Skeletal muscle tissue (tissue), 4 donors: ENCODE data around the gene OPHN1. TPM values are rescaled to one million over a fixed set of nuclear protein-coding genes. Genes with fewer than 3 reads are reported as not detected.
"Not testable (repeated sequence)": the region's sequence is repeated elsewhere in the genome, so short reads cannot be mapped to it uniquely, and the experiment has no call there.

Source experiments
- H3K27ac ChIP-seq: one replicate; pipeline ENCODE4 v1.7.0; 2013; ENCODE audit warnings: mild to moderate bottlenecking, low read depth, low read length, inconsistent platforms
- H3K27me3 ChIP-seq, 3 donors: one replicate each; pipeline ENCODE4 v1.7.0; 2013; ENCODE audit warnings: low read length in 3 of 3; ENCODE audit not compliant: control insufficient read depth in 3 of 3, insufficient read depth in 3 of 3
- H3K36me3 ChIP-seq, 3 donors: one replicate each; pipeline ENCODE4 v1.7.0; 2013; ENCODE audit warnings: low read length in 3 of 3; ENCODE audit not compliant: control insufficient read depth in 3 of 3, insufficient read depth in 3 of 3
- H3K4me1 ChIP-seq, 3 donors: one replicate each; pipeline ENCODE4 v1.7.0; 2013; ENCODE audit warnings: low read length in 3 of 3, mild to moderate bottlenecking in 3 of 3; ENCODE audit not compliant: control insufficient read depth in 3 of 3, insufficient read depth in 3 of 3
- H3K4me3 ChIP-seq, 3 donors: one replicate each; pipeline ENCODE4 v1.7.0; 2013; ENCODE audit warnings: low read length in 3 of 3
- H3K9ac ChIP-seq, 3 donors: one replicate each; pipeline ENCODE4 v1.7.0; 2013; ENCODE audit warnings: low read length in 3 of 3, mild to moderate bottlenecking in 3 of 3, moderate library complexity in 2 of 3, low read depth in 1 of 3
- H3K9me3 ChIP-seq, 3 donors: one replicate each; pipeline ENCODE4 v1.7.0; 2013; ENCODE audit warnings: low read length in 3 of 3; ENCODE audit not compliant: control insufficient read depth in 3 of 3
- total RNA-seq: library from RNA; depleted of rRNA; stranded (reverse); fragments of >200 nt; gene quantifications from one replicate; pipeline ENCODE4 v1.2.3, GENCODE V29; 2014
- donor health status: Osteomylitis.

Gene OPHN1
- total RNA-seq, 1 donor from 2014 or later = 16.7 TPM

DNA sequence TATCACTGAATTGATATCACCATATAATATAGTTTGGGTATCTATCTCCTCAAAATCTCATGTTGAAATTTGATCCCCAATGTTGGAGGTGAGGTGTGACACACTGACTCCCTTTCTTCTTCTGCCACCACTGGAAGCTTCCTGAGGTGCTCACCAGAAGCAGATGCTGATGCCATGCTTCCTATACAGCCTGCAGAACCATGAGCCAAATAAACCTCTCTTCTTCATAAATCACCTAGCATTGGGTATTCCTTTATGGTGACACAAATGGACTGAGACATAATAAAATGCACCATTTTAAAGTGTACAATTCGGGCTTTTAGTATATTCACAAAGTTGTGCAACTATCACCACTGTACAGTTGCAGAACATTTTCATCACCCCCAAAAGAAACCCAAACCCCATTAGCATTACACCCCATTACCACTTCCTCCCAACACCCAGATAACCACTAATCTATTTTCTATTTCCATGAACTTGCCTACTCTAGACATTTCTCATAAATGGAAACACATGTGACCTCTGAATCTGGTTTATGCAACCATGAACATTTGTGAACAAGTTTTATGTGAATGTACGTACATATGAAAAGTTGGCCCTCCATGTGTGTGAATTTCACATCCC is 148.9 kb downstream of the OPHN1 start:
- no peak overlapping the region for H3K9ac ChIP-seq
- no peaks in the 10 kb centered on the region for H3K4me1 ChIP-seq
- no peaks in the 10 kb centered on the region for H3K9me3 ChIP-seq

DNA sequence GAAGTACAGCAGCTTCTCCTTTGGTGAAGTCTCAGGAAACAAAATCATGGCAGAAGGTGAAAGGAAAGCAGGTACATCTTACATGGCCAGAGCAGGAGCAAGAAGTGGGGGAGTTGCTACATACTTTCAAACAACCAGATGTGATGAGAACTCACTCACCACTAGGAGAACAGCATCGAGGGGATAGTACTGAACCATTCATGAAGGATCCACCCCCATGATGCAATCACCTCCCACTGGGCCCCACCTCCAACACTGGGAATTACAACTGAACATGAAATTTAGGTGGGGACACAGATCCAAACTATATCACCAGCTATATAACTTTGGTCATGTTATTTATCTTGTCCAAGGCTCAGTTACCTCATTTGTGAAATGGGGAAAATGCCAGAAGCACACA is 159.4 kb downstream of the OPHN1 start:
- Histone ChIP-seq H3K36me3 (no peaks in the 10 kb centered on the region), H3K9me3 (no peaks in the 10 kb centered on the region), H3K4me3 (no peak overlapping the region), H3K9ac (no peak overlapping the region), H3K4me1 (no peaks in the 10 kb centered on the region), H3K27ac (no peak overlapping the region), H3K27me3 (no peaks in the 10 kb centered on the region)

More for the DNA sequence above, 148.9 kb downstream of the OPHN1 start:
- Histone ChIP-seq H3K27ac (no peak overlapping the region), H3K36me3 (no peaks in the 10 kb centered on the region), H3K4me3 (no peak overlapping the region), H3K27me3 (no peaks in the 10 kb centered on the region)

DNA sequence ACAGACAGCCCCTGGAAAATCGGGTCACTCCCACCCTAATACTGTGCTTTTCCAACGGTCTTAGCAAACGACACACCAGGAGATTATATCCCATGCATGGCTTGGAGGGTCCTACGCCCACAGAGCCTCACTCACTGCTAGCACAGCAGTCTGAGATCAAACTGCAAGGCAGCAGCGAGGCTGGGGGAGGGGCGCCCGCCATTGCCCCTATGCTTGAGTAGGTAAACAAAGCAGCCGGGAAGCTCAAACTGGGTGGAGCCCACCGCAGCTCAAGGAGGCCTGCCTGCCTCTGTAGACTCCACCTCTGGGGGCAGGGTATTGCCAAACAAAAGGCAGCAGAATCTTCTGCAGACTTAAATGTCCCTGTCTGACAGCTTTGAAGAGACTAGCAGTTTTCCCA is 168.5 kb downstream of the OPHN1 start:
- H3K4me1 ChIP-seq, H3K9ac ChIP-seq, H3K27ac ChIP-seq, H3K27me3 ChIP-seq, H3K36me3 ChIP-seq, H3K9me3 ChIP-seq, H3K4me3 ChIP-seq: not testable (repeated sequence)

DNA sequence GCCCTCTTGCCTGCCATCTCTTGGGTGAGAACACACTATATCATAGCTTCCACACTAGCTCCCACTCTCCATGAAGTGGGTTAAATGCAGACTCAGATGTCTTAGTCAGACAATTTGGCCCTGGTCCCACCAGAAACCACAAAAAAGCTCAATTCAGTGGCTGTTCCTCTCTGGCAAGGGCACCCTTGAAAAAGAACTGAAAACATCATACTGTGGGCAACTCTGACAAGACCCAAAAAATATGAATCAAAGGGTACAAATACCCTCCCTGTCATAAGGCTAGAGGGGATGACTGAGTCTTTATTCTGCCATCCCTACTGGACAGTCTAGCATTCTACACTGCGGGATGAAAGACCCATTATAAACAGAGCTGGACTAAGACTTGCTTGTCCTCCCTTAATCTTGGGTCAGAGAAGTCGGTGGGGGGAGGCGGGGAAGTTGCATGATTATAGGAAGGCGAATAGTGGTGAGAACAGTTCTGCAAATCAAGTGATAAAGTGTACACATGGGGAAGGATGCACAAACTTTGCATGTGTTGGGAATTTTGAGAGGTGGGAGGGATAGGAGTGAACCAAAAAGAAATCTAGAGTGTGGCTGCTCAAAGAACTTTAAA is 172.1 kb downstream of the OPHN1 start:
- no peak overlapping the region for H3K27ac ChIP-seq

DNA sequence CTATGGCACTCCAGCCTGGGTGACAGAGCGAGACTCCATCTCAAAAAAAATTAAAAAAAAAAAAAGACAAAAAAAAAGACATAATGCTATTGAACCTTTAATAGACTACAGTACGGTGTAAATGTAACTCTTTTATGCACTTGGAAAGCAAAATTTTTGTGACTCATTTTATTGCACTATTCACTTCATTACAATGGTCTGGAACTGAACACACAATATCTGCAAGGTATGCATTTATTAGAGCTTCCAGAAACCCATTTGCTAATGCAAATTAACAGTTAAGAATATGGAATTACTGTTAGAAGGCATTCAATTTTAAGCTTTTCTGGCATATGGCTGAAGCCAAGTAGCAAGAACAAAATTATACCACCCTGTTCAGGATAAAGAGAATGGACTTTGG is 176.3 kb downstream of the OPHN1 start:
- H3K36me3 ChIP-seq = no peaks in the 10 kb centered on the region
- H3K4me1 ChIP-seq = no peaks in the 10 kb centered on the region
- no peak overlapping the region for H3K27ac ChIP-seq
- H3K9ac ChIP-seq = no peak overlapping the region
- no peak overlapping the region for H3K4me3 ChIP-seq
- H3K27me3 ChIP-seq = no peaks in the 10 kb centered on the region
- no peaks in the 10 kb centered on the region for H3K9me3 ChIP-seq

More for the DNA sequence above, 172.1 kb downstream of the OPHN1 start:
- no peak overlapping the region for H3K4me3 ChIP-seq
- no peaks in the 10 kb centered on the region for H3K9me3 ChIP-seq
- H3K27me3 ChIP-seq = no peaks in the 10 kb centered on the region
- H3K9ac ChIP-seq = no peak overlapping the region
- H3K36me3 ChIP-seq = no peaks in the 10 kb centered on the region
- no peaks in the 10 kb centered on the region for H3K4me1 ChIP-seq

DNA sequence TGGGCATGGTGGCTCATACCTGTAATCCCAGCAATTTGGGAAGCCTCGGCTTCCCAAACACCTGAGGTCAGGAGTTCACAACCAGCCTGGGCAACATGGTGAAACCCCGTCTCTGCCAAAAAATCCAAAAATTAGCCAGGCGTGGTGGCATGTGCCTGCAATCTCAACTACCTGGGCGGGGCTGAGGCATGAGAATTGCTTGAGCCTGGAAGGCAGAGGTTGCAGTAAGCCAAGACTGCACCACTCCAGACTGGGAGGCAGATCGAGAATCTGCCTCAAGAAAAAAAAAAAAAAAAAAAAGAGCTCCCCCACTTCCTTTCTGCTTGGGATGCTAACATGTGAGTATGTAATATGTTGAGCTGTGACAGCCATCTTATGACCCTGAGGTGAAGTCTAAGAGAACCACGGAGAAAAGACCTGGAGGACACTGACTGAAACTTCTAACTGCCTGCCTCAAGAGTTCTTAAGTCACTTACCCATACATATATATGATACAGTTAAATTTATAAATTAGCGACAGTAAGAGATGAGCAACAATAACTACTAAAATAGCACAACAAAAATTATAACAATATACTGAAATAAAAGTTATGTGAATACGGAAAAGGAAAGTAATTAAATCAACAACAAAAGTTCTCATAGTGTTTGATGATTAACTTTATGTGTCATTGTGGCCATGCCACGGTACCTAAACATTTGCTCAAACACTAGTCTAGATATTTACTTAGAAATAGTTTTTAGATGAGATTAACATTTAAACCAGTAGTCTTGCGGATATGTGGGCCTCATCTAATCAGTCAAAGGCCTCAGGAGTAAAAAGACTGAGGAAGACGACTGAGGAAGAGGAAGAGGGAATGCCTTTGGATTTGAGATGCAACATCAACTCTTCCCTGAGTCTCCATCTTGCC is 178.3 kb downstream of the OPHN1 start:
- H3K27ac ChIP-seq = no peak overlapping the region
- H3K4me1 ChIP-seq = peaks cover 0 to 3% (median 0%) of the 10 kb centered on the region in 3 donors
- H3K9me3 ChIP-seq = no peaks in the 10 kb centered on the region
- H3K27me3 ChIP-seq = no peaks in the 10 kb centered on the region
- no peak overlapping the region for H3K9ac ChIP-seq
- no peaks in the 10 kb centered on the region for H3K36me3 ChIP-seq
- no peak overlapping the region for H3K4me3 ChIP-seq

DNA sequence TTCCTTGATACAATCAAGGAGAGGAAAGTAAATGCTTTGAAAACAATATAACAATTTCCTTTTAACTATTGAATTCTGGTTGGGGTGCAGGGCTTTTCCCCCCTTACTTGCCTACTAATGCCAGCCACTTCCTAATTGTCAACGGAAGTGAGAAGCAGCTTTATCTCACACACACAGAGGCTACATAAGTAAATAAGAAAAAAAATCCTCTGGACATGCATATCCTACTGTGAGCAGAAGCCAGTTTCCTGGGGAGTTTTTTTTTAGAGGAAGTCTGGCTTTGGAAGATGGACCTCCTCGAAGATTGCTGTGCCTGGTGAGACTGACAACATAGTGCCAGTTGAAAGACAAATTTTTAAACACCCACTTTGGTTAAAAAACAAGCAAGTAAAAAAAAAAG is 180.6 kb downstream of the OPHN1 start:
- Histone ChIP-seq H3K27ac (no peak overlapping the region), H3K4me1 (peaks cover 0 to 3% (median 0%) of the 10 kb centered on the region in 3 donors), H3K4me3 (no peak overlapping the region), H3K27me3 (no peaks in the 10 kb centered on the region), H3K9ac (no peak overlapping the region), H3K36me3 (no peaks in the 10 kb centered on the region), H3K9me3 (no peaks in the 10 kb centered on the region)

DNA sequence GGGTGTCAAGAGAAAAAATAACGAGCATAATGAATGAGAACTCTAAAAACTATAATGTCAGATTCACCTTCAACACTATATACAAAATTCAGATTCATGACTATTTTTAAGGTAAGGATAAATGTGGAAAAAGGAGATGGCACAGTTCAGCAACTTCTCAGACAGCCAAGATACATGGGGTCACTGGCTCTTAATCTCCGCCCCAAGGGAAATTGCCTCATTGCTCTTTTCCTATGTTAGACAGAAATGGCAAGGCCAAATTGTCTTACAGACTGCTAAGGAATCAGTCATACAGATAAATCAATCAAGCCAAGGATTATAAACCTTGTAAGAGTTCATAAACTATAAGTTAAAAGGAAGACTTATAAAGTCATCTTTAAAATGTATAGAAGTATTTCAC is 183.4 kb downstream of the OPHN1 start:
- no peak overlapping the region for H3K27ac ChIP-seq
- no peak overlapping the region for H3K4me3 ChIP-seq
- H3K9me3 ChIP-seq = no peaks in the 10 kb centered on the region
- no peak overlapping the region for H3K9ac ChIP-seq
- H3K4me1 ChIP-seq = peaks cover 0 to 3% (median 0%) of the 10 kb centered on the region in 3 donors
- H3K36me3 ChIP-seq = no peaks in the 10 kb centered on the region
- no peaks in the 10 kb centered on the region for H3K27me3 ChIP-seq

DNA sequence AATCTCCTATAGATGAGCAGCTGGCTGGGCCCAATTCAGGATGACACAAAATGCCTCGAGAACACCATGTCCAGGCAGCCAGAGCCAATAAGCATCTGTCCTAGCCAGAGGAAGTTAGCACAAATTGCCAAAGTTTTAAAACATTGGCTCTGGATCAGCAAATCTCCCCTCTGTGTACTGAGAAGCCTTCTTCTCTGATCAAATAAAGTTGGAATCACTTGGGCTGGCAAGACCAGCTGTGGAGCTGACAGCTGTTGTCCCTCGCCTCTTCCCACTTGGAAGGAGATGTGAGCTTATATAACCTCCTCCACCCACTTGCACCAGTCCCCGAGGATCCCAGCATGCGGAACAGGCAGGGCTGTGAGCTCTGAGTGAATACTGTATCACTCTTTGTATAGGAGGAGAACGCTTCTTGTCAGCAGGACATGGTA is 183.9 kb downstream of the OPHN1 start:
- H3K36me3 ChIP-seq = no peaks in the 10 kb centered on the region
- H3K9me3 ChIP-seq = no peaks in the 10 kb centered on the region
- no peak overlapping the region for H3K27ac ChIP-seq
- no peak overlapping the region for H3K9ac ChIP-seq
- peaks cover 0 to 3% (median 0%) of the 10 kb centered on the region in 3 donors for H3K4me1 ChIP-seq
- H3K27me3 ChIP-seq = no peaks in the 10 kb centered on the region
- no peak overlapping the region for H3K4me3 ChIP-seq

DNA sequence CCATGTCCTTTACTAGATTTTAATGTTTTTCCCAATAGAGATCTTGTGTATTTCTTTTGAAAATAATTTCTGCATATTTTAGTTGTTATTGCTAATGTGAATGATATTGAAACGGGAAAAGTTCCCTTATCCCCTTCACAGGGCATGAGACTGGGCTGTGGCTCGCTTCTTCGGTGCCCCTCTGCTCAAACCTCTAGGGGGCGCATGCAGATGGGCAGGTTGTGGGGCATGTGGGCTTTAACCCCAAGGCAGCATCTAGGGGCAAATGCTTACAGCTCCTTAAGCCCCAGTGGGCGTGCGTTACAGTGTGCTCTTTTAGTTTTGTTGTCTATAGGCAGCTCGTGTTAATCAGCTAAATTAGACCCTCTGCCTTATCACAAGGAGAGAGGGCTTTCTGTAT is 194.7 kb downstream of the OPHN1 start:
- Histone ChIP-seq H3K9ac (no peak overlapping the region), H3K27me3 (no peaks in the 10 kb centered on the region), H3K27ac (no peak overlapping the region), H3K4me3 (no peak overlapping the region), H3K9me3 (no peaks in the 10 kb centered on the region), H3K4me1 (no peaks in the 10 kb centered on the region), H3K36me3 (no peaks in the 10 kb centered on the region)
